GM23338 (cell line): ENCODE measurements around the gene MPP7. TPM values are rescaled to one million over a fixed set of nuclear protein-coding genes. Genes with fewer than 3 reads are reported as not detected.

Experiments
- ATAC-seq: fragments of 200-7000 bp; cut with Tn5 transposase; 3 replicates; pipeline ENCODE4 v1.9.1; 2020
- DNase-seq: peaks from one replicate; pipeline ENCODE4 v3.0.0-alpha.2; 2015; ENCODE audit warnings: low spot score
- H2AFZ ChIP-seq: fragments of 200-600 bp; sonication (generic); 2 replicates; pipeline ENCODE4 v1.8.0; 2016; ENCODE audit warnings: antibody characterized with exemption, mild to moderate bottlenecking, moderate library complexity
- H3F3A ChIP-seq: fragments of 200-600 bp; sonication (generic); replicated peaks from 2 replicates; pipeline ENCODE4 v1.8.0; 2017; ENCODE audit warnings: antibody characterized with exemption, mixed run types, low read depth
- H3K27ac ChIP-seq: fragments of 200-600 bp; sonication (generic); 2 replicates; pipeline ENCODE4 v1.6.1; 2016; ENCODE audit warnings: low read depth
- H3K27me3 ChIP-seq: fragments of 200-600 bp; sonication (generic); 2 replicates; pipeline ENCODE4 v1.8.0; 2016; ENCODE audit warnings: mild to moderate bottlenecking, mixed run types, moderate library complexity; ENCODE audit not compliant: insufficient read depth
- H3K36me3 ChIP-seq: fragments of 200-600 bp; sonication (generic); 2 replicates; pipeline ENCODE4 v1.8.0; 2016; ENCODE audit warnings: mild to moderate bottlenecking; ENCODE audit not compliant: insufficient read depth
- H3K4me1 ChIP-seq: fragments of 200-600 bp; sonication (generic); 2 replicates; pipeline ENCODE4 v1.8.0; 2016; ENCODE audit warnings: mild to moderate bottlenecking, moderate library complexity; ENCODE audit not compliant: insufficient read depth
- H3K4me2 ChIP-seq: fragments of 200-600 bp; sonication (generic); 2 replicates; pipeline ENCODE4 v1.7.1; 2017; ENCODE audit warnings: mixed run types
- H3K4me3 ChIP-seq: fragments of 200-600 bp; sonication (generic); 2 replicates; pipeline ENCODE4 v1.6.1; 2016; ENCODE audit warnings: mixed run types
- H3K79me2 ChIP-seq: fragments of 200-600 bp; sonication (generic); replicated peaks from 2 replicates; pipeline ENCODE4 v1.8.0; 2017; ENCODE audit warnings: mild to moderate bottlenecking; ENCODE audit not compliant: insufficient read depth
- H3K9me2 ChIP-seq: fragments of 200-600 bp; sonication (generic); 2 replicates; pipeline ENCODE4 v1.8.0; 2017; ENCODE audit not compliant: insufficient read depth
- H4K20me1 ChIP-seq: fragments of 200-600 bp; sonication (generic); replicated peaks from 2 replicates; pipeline ENCODE4 v1.8.0; 2017; ENCODE audit warnings: mild to moderate bottlenecking; ENCODE audit not compliant: insufficient read depth
- H3K27ac Mint-ChIP-seq: 2 replicates; pipeline ENCODE4 v1.8.0; 2020; ENCODE audit warnings: inconsistent platforms, mild to moderate bottlenecking, moderate library complexity, mixed read lengths
- H3K27me3 Mint-ChIP-seq: 3 replicates; pipeline ENCODE4 v1.8.0; 2022; ENCODE audit warnings: low read depth, mild to moderate bottlenecking, moderate library complexity, mixed read lengths, inconsistent platforms; ENCODE audit not compliant: insufficient read depth, poor library complexity
- H3K36me3 Mint-ChIP-seq: 3 replicates; pipeline ENCODE4 v1.8.0; 2021; ENCODE audit warnings: low read depth, mild to moderate bottlenecking, inconsistent platforms, moderate library complexity, mixed read lengths
- H3K4me1 Mint-ChIP-seq: 3 replicates; pipeline ENCODE4 v1.8.0; 2020; ENCODE audit warnings: mild to moderate bottlenecking, inconsistent platforms, mixed read lengths
- H3K4me3 Mint-ChIP-seq: 3 replicates; pipeline ENCODE4 v1.8.0; 2021; ENCODE audit warnings: moderate library complexity, mild to moderate bottlenecking, inconsistent platforms, mixed read lengths
- H3K9me3 Mint-ChIP-seq: 3 replicates; pipeline ENCODE4 v1.8.0; 2020; ENCODE audit warnings: moderate library complexity, mild to moderate bottlenecking, inconsistent platforms, mixed read lengths
- CREB1 ChIP-seq: fragments of 250-450 bp; sonication (Bioruptor Pico); IDR thresholded peaks from 2 replicates; pipeline ENCODE4 v1.5.0; 2020; ENCODE audit warnings: low read depth, mild to moderate bottlenecking, moderate library complexity
- CTCF ChIP-seq, 2 experiments: fragments of 200-600 bp in 1 of 2; sonication (generic) in 1 of 2; conservative IDR thresholded peaks; 2 replicates each; pipeline versions ENCODE4 v1.5.1 to v1.6.1; 2016 to 2017; ENCODE audit warnings: antibody characterized with exemption in 2 of 2, low read depth in 2 of 2, mild to moderate bottlenecking in 2 of 2, moderate library complexity in 1 of 2
- ETS1 ChIP-seq: IDR thresholded peaks from 2 replicates; pipeline ENCODE4 v1.6.1; 2016; ENCODE audit warnings: antibody characterized with exemption
- EZH2 ChIP-seq: fragments of 200-600 bp; sonication (generic); IDR thresholded peaks from one replicate; pipeline ENCODE4 v1.8.0; 2017; ENCODE audit warnings: antibody characterized with exemption, mild to moderate bottlenecking, low read depth; ENCODE audit not compliant: unreplicated experiment
- EZH2phosphoT487 ChIP-seq: fragments of 200-600 bp; sonication (generic); IDR thresholded peaks from one replicate; pipeline ENCODE4 v1.8.1; 2018; ENCODE audit warnings: antibody characterized with exemption; ENCODE audit not compliant: unreplicated experiment
- JUNB ChIP-seq: IDR thresholded peaks from one replicate; pipeline ENCODE4 v1.6.1; 2016; ENCODE audit warnings: antibody characterized with exemption; ENCODE audit not compliant: unreplicated experiment
- POLR2AphosphoS5 ChIP-seq: IDR thresholded peaks from 2 replicates; pipeline ENCODE4 v1.6.1; 2016; ENCODE audit warnings: antibody characterized with exemption, low read depth
- REST ChIP-seq: IDR thresholded peaks from one replicate; pipeline ENCODE4 v1.6.1; 2018; ENCODE audit warnings: antibody characterized with exemption; ENCODE audit not compliant: unreplicated experiment
- STAT1 ChIP-seq: IDR thresholded peaks from one replicate; pipeline ENCODE4 v1.6.1; 2016; ENCODE audit warnings: antibody characterized with exemption; ENCODE audit not compliant: unreplicated experiment
- ZNF114 ChIP-seq: fragments of 250-450 bp; sonication (Bioruptor Pico); IDR thresholded peaks from 2 replicates; pipeline ENCODE4 v1.5.0; 2020; ENCODE audit warnings: mild to moderate bottlenecking, moderate library complexity
- ZNF462 ChIP-seq: fragments of 250-450 bp; sonication (Bioruptor Pico); IDR thresholded peaks from 2 replicates; pipeline ENCODE4 v1.5.0; 2020; ENCODE audit warnings: mild to moderate bottlenecking, moderate library complexity
- polyA plus RNA-seq: library from polyadenylated mRNA; unstranded; fragments of >200 nt; fragmentation: Nextera tagmentation; extraction: Ambion mirVana; gene quantifications from 2 replicates; pipeline ENCODE4 v1.2.1, GENCODE V29; 2016
- total RNA-seq: library from RNA; depleted of rRNA; stranded (reverse); fragments of >200 nt; shearing (Covaris generic); gene quantifications from 2 replicates; pipeline ENCODE4 v1.2.3, GENCODE V29; 2014

Gene MPP7
- total and polyA plus RNA-seq, 2 experiments from 2014 or later: 5.0 to 8.0 TPM

- TF ChIP-seq REST (no peak), EZH2phosphoT487 (no peak), CREB1 (CRISPR knock-in tag) (no peak), POLR2AphosphoS5 (no peak)
Observed at GRCh38 chr10:28307267-28307666, 4.4 kb upstream of the MPP7 start (continued).

GRCh38 chr10:28305553-28305952 is 2.7 kb upstream of the MPP7 start:
- Histone ChIP-seq H3F3A (no peaks in the 10 kb centered on the region), H3K4me1 (peaks cover 17% of the 10 kb centered on the region), H3K79me2 (peaks cover 9% of the 10 kb centered on the region; the same call in 1 of the 2 replicates), H3K36me3 (no peaks in the 10 kb centered on the region), H3K4me2 (no peak overlapping the region), H4K20me1 (0 out of 2 replicates have a peak, but pooled peaks cover 3% of the 10 kb centered on the region), H3K27me3 (no peaks in the 10 kb centered on the region), H3K4me3 (no peak overlapping the region), H3K9me2 (no peaks in the 10 kb centered on the region), H2AFZ (no peak overlapping the region), H3K27ac (no peak overlapping the region)
- Mint-ChIP-seq H3K9me3 (no peaks in the 10 kb centered on the region), H3K4me1 (peaks cover 17% of the 10 kb centered on the region), H3K27me3 (no peaks in the 10 kb centered on the region), H3K4me3 (no peak overlapping the region), H3K36me3 (no peaks in the 10 kb centered on the region), H3K27ac (no peak overlapping the region)
- no peak for ATAC-seq
- DNase-seq: no peak
- TF ChIP-seq EZH2phosphoT487: no peak
- no peak for TF ChIP-seq STAT1
- no peak for TF ChIP-seq JUNB
- no peak for TF ChIP-seq CREB1 (CRISPR knock-in tag)
- TF ChIP-seq ZNF462: no peak
- TF ChIP-seq EZH2: no peak
- no peak for TF ChIP-seq POLR2AphosphoS5
- no peak for TF ChIP-seq CTCF (conservative IDR thresholded peaks at IDR 0.05; ENCODE audit: low read depth in 2 of 2)
- no peak for TF ChIP-seq ETS1
- no peak for TF ChIP-seq ZNF114 (CRISPR knock-in tag)
